Activated CD8-positive, alpha-beta memory T cell treated with anti-CD3 and anti-CD28 coated beads, Interleukin-2, amount 10 ng/mL, durations not matched to agents 7 days and 5 days (primary cell): ENCODE data around the gene NPIPA1. TPM values are rescaled to one million over a fixed set of nuclear protein-coding genes. Genes with fewer than 3 reads are reported as not detected.
"Not testable (repeated sequence)": the region's sequence is repeated elsewhere in the genome, so short reads cannot be mapped to it uniquely, and the experiment has no call there.

ENCODE experiments used
- ATAC-seq: fragments of 150-1000 bp; cut with Tn5 transposase; one replicate; pipeline ENCODE4 v1.10.0; 2021; ENCODE audit warnings: moderate library complexity
- CTCF ChIA-PET: fragments of 350-600 bp; sonication (Branson Sonifier 250); formaldehyde crosslinking; loops from one replicate; lab custom pipeline; 2021; ENCODE audit warnings: antibody characterized with exemption; lab: Charles Lee
- DNase-seq: peaks from one replicate; pipeline ENCODE4 v3.0.0-alpha.2; 2020
- H3K27ac Mint-ChIP-seq: one replicate; pipeline ENCODE4 v1.8.0; 2021; ENCODE audit warnings: mild to moderate bottlenecking, mixed read lengths
- H3K27me3 Mint-ChIP-seq: one replicate; pipeline ENCODE4 v1.8.0; 2021; ENCODE audit warnings: mixed read lengths
- H3K36me3 Mint-ChIP-seq: one replicate; pipeline ENCODE4 v1.8.0; 2021; ENCODE audit warnings: mild to moderate bottlenecking, mixed read lengths
- H3K4me1 Mint-ChIP-seq: one replicate; pipeline ENCODE4 v1.8.0; 2021; ENCODE audit warnings: mixed read lengths
- H3K4me3 Mint-ChIP-seq: one replicate; pipeline ENCODE4 v1.8.0; 2021; ENCODE audit warnings: mild to moderate bottlenecking, moderate library complexity, mixed read lengths
- H3K9me3 Mint-ChIP-seq: one replicate; pipeline ENCODE4 v1.8.0; 2022; ENCODE audit warnings: low read depth, mixed read lengths
- total RNA-seq, 2 experiments: library from RNA; stranded (reverse); gene quantifications; one replicate each; pipeline ENCODE4 v1.2.3, GENCODE V29; 2021

The NPIPA1 gene
- total RNA-seq, 2 experiments from 2014 or later: 109 to 133 TPM

GRCh38 chr16:14975418-14976194, 38.4 kb downstream of the NPIPA1 start:
- H3K9me3 Mint-ChIP-seq, H3K36me3 Mint-ChIP-seq, H3K27me3 Mint-ChIP-seq: not testable (repeated sequence)
- H3K4me3 Mint-ChIP-seq: peak overlapping the region; percentile 87
- H3K27ac Mint-ChIP-seq: peak overlapping the region; percentile 74
- peak; percentile 69 for DNase-seq
- peak; percentile 20 for ATAC-seq
- CTCF ChIA-PET: interaction anchor here (1.5 kb wide), 1 partner anchor 12 kb away, joined by 5 read pairs; no protein-coding TSS in a partner anchor
- peaks cover 19% of the 10 kb centered on the region for H3K4me1 Mint-ChIP-seq

GRCh38 chr16:14976971-14977736, 39.9 kb downstream of the NPIPA1 start:
- CTCF ChIA-PET: not testable (repeated sequence)

GRCh38 chr16:14978281-14978680, 41.0 kb downstream of the NPIPA1 start:
- H3K9me3 Mint-ChIP-seq, H3K27ac Mint-ChIP-seq, H3K36me3 Mint-ChIP-seq, CTCF ChIA-PET, ATAC-seq, DNase-seq, H3K4me3 Mint-ChIP-seq, H3K27me3 Mint-ChIP-seq: not testable (repeated sequence)
- peaks cover 25% of the 10 kb centered on the region for H3K4me1 Mint-ChIP-seq

More at GRCh38 chr16:14976971-14977736, 39.9 kb downstream of the NPIPA1 start:
- H3K4me1 Mint-ChIP-seq: peaks cover 25% of the 10 kb centered on the region
- not testable (repeated sequence) for H3K27ac Mint-ChIP-seq, H3K4me3 Mint-ChIP-seq, H3K27me3 Mint-ChIP-seq, ATAC-seq, H3K36me3 Mint-ChIP-seq, DNase-seq, H3K9me3 Mint-ChIP-seq

GRCh38 chr16:14978908-14979307, 41.7 kb downstream of the NPIPA1 start:
- H3K27me3 Mint-ChIP-seq, H3K27ac Mint-ChIP-seq, ATAC-seq, H3K9me3 Mint-ChIP-seq, H3K4me3 Mint-ChIP-seq, DNase-seq, H3K36me3 Mint-ChIP-seq, CTCF ChIA-PET: not testable (repeated sequence)
- peaks cover 22% of the 10 kb centered on the region for H3K4me1 Mint-ChIP-seq

GRCh38 chr16:14981234-14981633, 44.0 kb downstream of the NPIPA1 start:
- CTCF ChIA-PET, H3K27me3 Mint-ChIP-seq, H3K36me3 Mint-ChIP-seq, H3K9me3 Mint-ChIP-seq, DNase-seq, ATAC-seq, H3K4me3 Mint-ChIP-seq, H3K27ac Mint-ChIP-seq: not testable (repeated sequence)
- peaks cover 15% of the 10 kb centered on the region for H3K4me1 Mint-ChIP-seq

- H3K36me3 Mint-ChIP-seq, H3K27me3 Mint-ChIP-seq, H3K4me3 Mint-ChIP-seq, ATAC-seq, H3K4me1 Mint-ChIP-seq, DNase-seq, H3K9me3 Mint-ChIP-seq, H3K27ac Mint-ChIP-seq: not testable (repeated sequence)
- CTCF ChIA-PET: interaction anchor here (0.6 kb wide), 1 partner anchor 27 kb away, joined by 3 read pairs; no protein-coding TSS in a partner anchor
Observed at GRCh38 chr16:14982521-14982920, 45.3 kb downstream of the NPIPA1 start.

GRCh38 chr16:14988092-14988491, 50.8 kb downstream of the NPIPA1 start:
- peaks cover 30% of the 10 kb centered on the region for H3K36me3 Mint-ChIP-seq
- H3K27ac Mint-ChIP-seq, ATAC-seq, DNase-seq, H3K27me3 Mint-ChIP-seq, CTCF ChIA-PET, H3K9me3 Mint-ChIP-seq, H3K4me1 Mint-ChIP-seq, H3K4me3 Mint-ChIP-seq: not testable (repeated sequence)

GRCh38 chr16:14988661-14989191, 51.5 kb downstream of the NPIPA1 start:
- DNase-seq, H3K27me3 Mint-ChIP-seq, H3K4me3 Mint-ChIP-seq, H3K27ac Mint-ChIP-seq, H3K4me1 Mint-ChIP-seq, ATAC-seq, H3K9me3 Mint-ChIP-seq, CTCF ChIA-PET: not testable (repeated sequence)
- H3K36me3 Mint-ChIP-seq: peaks cover 34% of the 10 kb centered on the region

GRCh38 chr16:14989291-14990281, 52.3 kb downstream of the NPIPA1 start:
- peak; percentile 33 for ATAC-seq
- H3K27ac Mint-ChIP-seq, CTCF ChIA-PET, H3K27me3 Mint-ChIP-seq, H3K4me1 Mint-ChIP-seq, H3K4me3 Mint-ChIP-seq, DNase-seq, H3K9me3 Mint-ChIP-seq: not testable (repeated sequence)
- H3K36me3 Mint-ChIP-seq: peaks cover 35% of the 10 kb centered on the region

- H3K27ac Mint-ChIP-seq, CTCF ChIA-PET, H3K9me3 Mint-ChIP-seq, DNase-seq, ATAC-seq, H3K4me3 Mint-ChIP-seq, H3K4me1 Mint-ChIP-seq, H3K27me3 Mint-ChIP-seq: not testable (repeated sequence)
- peaks cover 30% of the 10 kb centered on the region for H3K36me3 Mint-ChIP-seq
Observed at GRCh38 chr16:14993277-14994151, 56.3 kb downstream of the NPIPA1 start.

GRCh38 chr16:14996702-14997101, 59.5 kb downstream of the NPIPA1 start:
- H3K4me1 Mint-ChIP-seq, DNase-seq, H3K4me3 Mint-ChIP-seq, H3K27ac Mint-ChIP-seq, CTCF ChIA-PET, ATAC-seq, H3K27me3 Mint-ChIP-seq, H3K9me3 Mint-ChIP-seq: not testable (repeated sequence)
- H3K36me3 Mint-ChIP-seq: peaks cover 17% of the 10 kb centered on the region

- CTCF ChIA-PET, H3K4me1 Mint-ChIP-seq, H3K9me3 Mint-ChIP-seq, H3K36me3 Mint-ChIP-seq, H3K27ac Mint-ChIP-seq, H3K27me3 Mint-ChIP-seq, H3K4me3 Mint-ChIP-seq, ATAC-seq, DNase-seq: not testable (repeated sequence)
Observed at GRCh38 chr16:14998300-14998699, 61.1 kb downstream of the NPIPA1 start.
